Measurements from ENCODE around the gene PRAF2. TPM values are rescaled to one million over a fixed set of nuclear protein-coding genes. Genes with fewer than 3 reads are reported as not detected.

PRAF2 gene
- total and polyA plus RNA-seq, 2 of the 13 experiments (the other 11 are each of a cell fraction or from before 2014, with no cell fraction given), result 0.33 to 2.6 TPM

DNA sequence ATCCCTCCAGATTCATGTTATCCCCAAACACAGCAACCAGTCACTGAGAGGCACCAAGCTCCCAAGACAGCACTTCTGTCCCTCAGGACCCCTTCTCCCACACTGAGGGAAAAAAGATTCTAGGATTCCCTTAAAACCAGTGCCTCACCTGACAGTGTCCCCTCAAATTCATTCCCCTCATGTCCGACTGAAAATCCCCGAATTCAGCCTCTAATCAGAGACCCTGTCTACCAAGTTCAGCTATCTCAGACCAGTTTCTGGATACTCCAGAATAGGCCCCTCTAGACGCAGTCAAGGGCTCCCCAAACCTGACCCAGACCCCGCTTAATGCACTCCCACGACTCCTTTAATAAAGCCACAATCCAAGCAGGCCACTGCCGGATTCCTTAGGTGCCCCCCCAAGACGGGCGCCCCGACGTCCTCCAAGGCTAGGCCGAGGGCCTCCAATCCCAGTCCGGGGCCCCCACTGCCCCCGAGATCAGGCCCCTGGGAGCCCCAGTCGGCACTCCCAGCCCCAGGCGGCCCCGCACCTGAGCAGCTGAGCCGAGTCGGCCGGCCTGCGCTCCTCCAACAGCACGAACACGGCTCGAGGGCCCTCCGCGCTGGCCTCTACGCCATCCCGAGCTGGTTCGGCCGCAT, 31.1 kb downstream of the PRAF2 start (continued):
- TF ChIP-seq ZNF414 (CRISPR knock-in tag; IDR thresholded peaks at IDR 0.05) (no peak), ZNF512B (CRISPR knock-in tag; IDR thresholded peaks at IDR 0.05; ENCODE audit: borderline replicate concordance) (no peak), DZIP1 (CRISPR knock-in tag; IDR thresholded peaks at IDR 0.05) (no peak)
